Gastrocnemius medialis (tissue), 4 donors: ENCODE results near the gene DSN1. TPM values are rescaled to one million over a fixed set of nuclear protein-coding genes. Genes with fewer than 3 reads are reported as not detected.

Experiments used
- ATAC-seq, 2 donors: fragments of 150-250 bp; one replicate each; pipeline ENCODE4 v1.9.1; 2016
- DNase-seq, 2 donors: peaks; one replicate each; pipeline ENCODE4 v3.0.0-alpha.2; 2019
- H3K27ac ChIP-seq, 4 donors: fragments of 200-600 bp; sonication (generic); 1 replicate in 1 of 4; 2 replicates in 3 of 4; pipeline ENCODE4 v1.5.1; 2016 to 2018; ENCODE audit warnings: mild to moderate bottlenecking in 2 of 4, moderate library complexity in 1 of 4
- H3K27me3 ChIP-seq, 3 donors: fragments of 200-600 bp; sonication (generic) in 2 of 3; 1 replicate in 1 of 3; 2 replicates in 2 of 3; pipeline versions ENCODE4 v1.5.1 to v1.6.0; 2016 to 2019; ENCODE audit warnings: mild to moderate bottlenecking in 1 of 3, moderate library complexity in 1 of 3
- H3K36me3 ChIP-seq, 2 donors: fragments of 200-600 bp; sonication (generic) in 1 of 2; one replicate each; pipeline ENCODE4 v1.5.1; 2017 to 2018
- H3K4me1 ChIP-seq, 2 donors: fragments of 200-600 bp; sonication (generic) in 1 of 2; one replicate each; pipeline ENCODE4 v1.5.1; 2016 to 2017; ENCODE audit warnings: mild to moderate bottlenecking in 2 of 2
- H3K4me3 ChIP-seq, 4 donors: fragments of 200-600 bp; sonication (generic) in 3 of 4; 1 replicate in 1 of 4; 2 replicates in 3 of 4; pipeline ENCODE4 v1.5.1; 2016 to 2019; ENCODE audit warnings: mild to moderate bottlenecking in 2 of 4
- H3K9me3 ChIP-seq, 3 donors: fragments of 200-600 bp; sonication (generic) in 2 of 3; 1 replicate in 1 of 3; 2 replicates in 2 of 3; pipeline ENCODE4 v1.5.1; 2016 to 2019
- CTCF ChIP-seq, 5 experiments: fragments of 450-650 bp in 3 of 5; fragments of 200-600 bp in 2 of 5; sonication (generic) in 2 of 5; IDR thresholded peaks in 4 of 5; conservative IDR thresholded peaks in 1 of 5; 1 replicate in 4 of 5; 2 replicates in 1 of 5; pipeline ENCODE4 v1.5.1; 2016 to 2019; ENCODE audit warnings: antibody characterized with exemption in 5 of 5, mild to moderate bottlenecking in 3 of 5, moderate library complexity in 3 of 5
- POLR2A ChIP-seq, 2 donors: fragments of 450-650 bp; IDR thresholded peaks; one replicate each; pipeline ENCODE4 v1.6.1; 2017; ENCODE audit warnings: antibody characterized with exemption in 2 of 2, mild to moderate bottlenecking in 2 of 2, moderate library complexity in 2 of 2
- in situ Hi-C, 4 donors: fragments of 200-750 bp; cut with MboI; loops; one replicate each; pipeline versions ENCODE4 v1.15.0 to v1.8.0; 2017; ENCODE audit warnings: low sequenced_read_pairs in 4 of 4
- intact Hi-C: fragments of 100-400 bp; cut with DNase I; formaldehyde crosslinking; loops from one replicate; pipeline ENCODE4 v1.15.1; 2023; ENCODE audit warnings: low total_unique reads
- total RNA-seq, 4 donors: library from RNA; depleted of rRNA; stranded (reverse); fragments of >200 nt; gene quantifications; one replicate each; pipeline versions ENCODE4 v1.1.0 to v1.2.3, GENCODE V29; 2016

DSN1 gene
- total RNA-seq, 4 donors from 2014 or later: 3.2 to 6.3 (median 5.2) TPM

GRCh38 chr20:36820073-36820472, 46.5 kb upstream of the DSN1 start:
- H3K4me3 ChIP-seq: no peak overlapping the region
- H3K36me3 ChIP-seq: peaks cover 0 to under 1% of the 10 kb centered on the region in 2 donors
- intact Hi-C loops: no loop called here
- TF ChIP-seq CTCF (IDR thresholded peaks at IDR 0.05 in 4 of 5, conservative IDR thresholded peaks at IDR 0.05 in 1 of 5): no peak
- no peak for TF ChIP-seq POLR2A (IDR thresholded peaks at IDR 0.05)
- ATAC-seq: no peak
- in situ Hi-C loops: no loop called here
- no peaks in the 10 kb centered on the region for H3K27me3 ChIP-seq
- no peak overlapping the region for H3K27ac ChIP-seq
- DNase-seq: no peak
- peaks cover 0 to 7% of the 10 kb centered on the region in 2 donors for H3K4me1 ChIP-seq
- no peaks in the 10 kb centered on the region for H3K9me3 ChIP-seq

- no peaks in the 10 kb centered on the region for H3K9me3 ChIP-seq
- H3K27ac ChIP-seq: no peak overlapping the region
- H3K4me1 ChIP-seq: peaks cover 0 to 7% of the 10 kb centered on the region in 2 donors
- intact Hi-C loops: no loop called here
- in situ Hi-C loops: no loop called here
- TF ChIP-seq CTCF (IDR thresholded peaks at IDR 0.05 in 4 of 5, conservative IDR thresholded peaks at IDR 0.05 in 1 of 5): no peak
- TF ChIP-seq POLR2A (IDR thresholded peaks at IDR 0.05): no peak
- H3K4me3 ChIP-seq: no peak overlapping the region
- ATAC-seq (no peak), DNase-seq (no peak)
- H3K27me3 ChIP-seq: no peaks in the 10 kb centered on the region
- peaks cover 0 to 4% of the 10 kb centered on the region in 2 donors for H3K36me3 ChIP-seq
Measured at GRCh38 chr20:36819659-36820058, 46.1 kb upstream of the DSN1 start.

- Histone ChIP-seq H3K27me3 (no peaks in the 10 kb centered on the region), H3K4me3 (no peak overlapping the region), H3K9me3 (no peaks in the 10 kb centered on the region), H3K4me1 (peaks cover 0 to 7% of the 10 kb centered on the region in 2 donors), H3K36me3 (peaks cover 0 to 4% of the 10 kb centered on the region in 2 donors), H3K27ac (no peak overlapping the region)
- intact Hi-C loops: no loop called here
- no peak for ATAC-seq
- no peak for DNase-seq
- in situ Hi-C loops: no loop called here
- TF ChIP-seq POLR2A (IDR thresholded peaks at IDR 0.05) (no peak), CTCF (IDR thresholded peaks at IDR 0.05 in 4 of 5, conservative IDR thresholded peaks at IDR 0.05 in 1 of 5) (no peak)
Measured at GRCh38 chr20:36818861-36819260, 45.3 kb upstream of the DSN1 start.

GRCh38 chr20:36818185-36818584, 44.6 kb upstream of the DSN1 start:
- H3K27me3 ChIP-seq: no peaks in the 10 kb centered on the region
- intact Hi-C loops (no loop called here), in situ Hi-C loops (no loop called here)
- H3K9me3 ChIP-seq: no peaks in the 10 kb centered on the region
- H3K27ac ChIP-seq: no peak overlapping the region
- TF ChIP-seq POLR2A (IDR thresholded peaks at IDR 0.05): no peak
- TF ChIP-seq CTCF (IDR thresholded peaks at IDR 0.05 in 4 of 5, conservative IDR thresholded peaks at IDR 0.05 in 1 of 5): no peak
- peaks cover 0 to 4% of the 10 kb centered on the region in 2 donors for H3K36me3 ChIP-seq
- DNase-seq: no peak
- peaks cover 0 to 7% of the 10 kb centered on the region in 2 donors for H3K4me1 ChIP-seq
- no peak overlapping the region for H3K4me3 ChIP-seq
- ATAC-seq: no peak

- in situ Hi-C loops (no loop called here), intact Hi-C loops (no loop called here)
- no peak for ATAC-seq
- H3K4me3 ChIP-seq: no peak overlapping the region
- no peaks in the 10 kb centered on the region for H3K9me3 ChIP-seq
- H3K4me1 ChIP-seq: peaks cover 0 to 7% of the 10 kb centered on the region in 2 donors
- no peak overlapping the region for H3K27ac ChIP-seq
- peaks cover 0 to 4% of the 10 kb centered on the region in 2 donors for H3K36me3 ChIP-seq
- no peaks in the 10 kb centered on the region for H3K27me3 ChIP-seq
- TF ChIP-seq CTCF (IDR thresholded peaks at IDR 0.05 in 4 of 5, conservative IDR thresholded peaks at IDR 0.05 in 1 of 5): no peak
- TF ChIP-seq POLR2A (IDR thresholded peaks at IDR 0.05): no peak
- DNase-seq: no peak
Measured at GRCh38 chr20:36817496-36817895, 43.9 kb upstream of the DSN1 start.
